ENCODE data around the gene ARIH2.

The ARIH2 gene

GRCh38 chr3:48928679-48929078 is 10.0 kb downstream of the ARIH2 start:
- in situ Hi-C loops (cut with HindIII; ENCODE audit: low sequenced_read_pairs): no loop called here

DNA sequence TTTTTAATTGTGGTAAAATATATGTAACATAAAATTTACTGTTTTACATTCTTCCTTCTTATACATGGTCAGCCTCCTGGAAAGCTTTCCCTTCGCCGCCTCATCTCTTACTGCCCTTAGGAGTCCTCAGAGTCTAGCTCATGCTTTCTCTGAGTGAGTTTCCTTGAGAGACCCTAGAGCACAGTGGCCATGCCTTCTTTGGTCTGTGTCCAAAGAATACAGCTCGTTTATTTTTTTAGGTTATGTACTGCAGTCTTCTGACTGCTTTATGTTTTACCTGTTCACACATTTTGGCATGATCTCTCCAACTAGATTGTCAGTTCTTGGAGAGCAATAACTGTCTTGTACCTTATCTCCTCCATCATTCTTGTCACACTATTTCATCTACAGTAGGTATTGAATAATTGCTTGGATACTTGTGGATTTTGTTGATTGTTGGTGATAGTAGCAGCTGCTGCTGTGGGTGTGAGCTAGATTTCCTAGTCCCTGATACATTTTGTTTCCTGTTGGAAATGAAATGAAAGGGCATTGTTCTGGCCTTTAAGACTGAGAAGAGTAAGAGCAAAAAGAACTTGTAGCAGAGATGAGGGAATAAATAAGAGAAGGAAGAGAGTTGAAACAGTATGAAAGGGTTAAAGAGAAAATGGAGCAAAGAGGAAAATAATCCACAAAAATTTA is 10.9 kb downstream of the ARIH2 start:
- in situ Hi-C loops (cut with HindIII; ENCODE audit: low sequenced_read_pairs): no loop called here

- in situ Hi-C loops (cut with HindIII; ENCODE audit: low sequenced_read_pairs): no loop called here
Measured at GRCh38 chr3:48930590-48930989, 11.9 kb downstream of the ARIH2 start.

DNA sequence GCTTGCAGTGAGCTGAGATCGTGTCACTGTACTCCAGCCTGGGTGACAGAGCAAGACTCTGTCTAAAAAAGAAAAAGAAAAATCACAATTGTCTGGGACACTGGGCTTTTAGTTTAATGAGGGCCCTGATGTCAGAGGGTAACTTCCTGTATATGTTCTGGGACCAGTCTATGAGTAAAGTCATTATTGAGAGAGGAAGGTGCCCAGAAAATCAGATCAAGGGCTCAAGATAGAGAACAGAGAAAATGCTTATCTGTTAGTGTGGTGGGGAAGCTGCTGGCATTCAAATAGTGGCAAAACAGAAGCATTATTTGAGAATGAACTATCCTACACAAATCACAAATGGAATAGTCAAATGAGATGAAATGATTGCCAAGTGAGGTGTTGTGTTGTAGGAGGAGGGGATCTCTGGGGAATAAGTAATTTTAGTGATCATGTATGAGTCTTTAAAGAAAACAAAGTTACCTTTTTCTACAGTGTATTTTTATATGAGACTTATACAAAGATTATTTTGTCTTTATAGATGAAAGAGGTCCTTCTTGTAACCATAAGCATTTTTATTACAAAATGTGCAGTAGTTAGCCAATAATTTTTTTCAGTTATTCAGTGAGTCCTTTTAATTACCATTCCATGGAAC is 13.4 kb downstream of the ARIH2 start:
- in situ Hi-C loops (cut with HindIII; ENCODE audit: low sequenced_read_pairs): no loop called here

- in situ Hi-C loops (cut with HindIII; ENCODE audit: low sequenced_read_pairs): no loop called here
Measured at GRCh38 chr3:48934333-48934991, 15.8 kb downstream of the ARIH2 start.

DNA sequence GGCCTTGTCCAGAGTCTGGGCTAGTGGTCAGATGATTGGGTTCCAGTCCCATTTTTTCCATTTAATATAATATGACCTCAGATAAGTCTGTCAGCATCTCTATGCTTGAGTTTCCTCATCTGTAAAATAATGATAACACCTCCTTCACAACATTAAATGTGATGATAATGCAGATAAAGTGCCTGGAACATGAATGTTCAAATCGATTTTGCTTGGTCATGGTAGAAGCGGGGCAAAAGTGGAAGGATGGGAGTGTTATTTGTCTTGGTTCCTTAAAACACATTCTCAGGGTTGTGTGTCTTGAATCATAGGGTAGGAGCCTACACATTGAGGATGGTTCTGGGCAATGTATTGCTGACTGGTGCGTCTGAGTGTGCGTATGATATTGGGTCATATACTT is 16.9 kb downstream of the ARIH2 start:
- in situ Hi-C loops (cut with HindIII; ENCODE audit: low sequenced_read_pairs): no loop called here

DNA sequence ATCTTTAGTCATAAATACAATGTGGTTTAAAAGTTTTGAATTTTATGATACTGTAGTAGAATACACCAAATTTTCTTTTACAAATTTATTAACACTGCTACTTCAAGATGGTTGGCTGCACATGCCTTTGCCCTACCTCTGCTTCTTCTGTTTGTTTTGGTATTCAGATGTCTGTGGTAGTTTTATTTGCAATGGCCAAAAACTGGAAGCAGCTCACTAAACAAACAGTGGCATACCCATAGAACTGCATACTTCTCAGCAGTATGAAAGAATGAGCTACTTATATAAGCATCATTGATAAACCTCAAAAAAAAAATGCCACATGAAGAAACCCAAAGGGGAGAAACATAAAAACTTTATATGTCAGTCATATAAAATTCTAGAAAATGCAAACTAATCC is 19.5 kb downstream of the ARIH2 start:
- in situ Hi-C loops (cut with HindIII; ENCODE audit: low sequenced_read_pairs): no loop called here

DNA sequence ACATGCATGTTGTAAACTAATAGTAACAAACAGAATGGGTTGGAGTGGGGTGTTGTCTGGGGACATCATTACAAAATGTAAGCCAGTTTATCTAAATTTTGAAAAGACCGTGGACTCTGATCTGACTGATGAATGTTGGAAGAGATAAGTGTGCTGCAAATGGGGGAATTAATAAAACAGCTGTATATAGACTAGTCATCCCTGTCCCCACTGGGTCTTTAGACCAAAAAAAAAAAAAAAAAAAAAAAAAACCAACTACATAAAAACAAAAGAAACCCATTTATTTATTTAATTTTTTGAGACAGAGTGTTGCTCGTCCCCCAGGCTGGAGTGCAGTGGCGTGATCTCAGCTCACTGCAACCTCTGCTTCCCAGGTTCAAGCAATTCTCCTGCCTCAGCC is 20.0 kb downstream of the ARIH2 start:
- in situ Hi-C loops (cut with HindIII; ENCODE audit: low sequenced_read_pairs): no loop called here

- in situ Hi-C loops (cut with HindIII; ENCODE audit: low sequenced_read_pairs): no loop called here
Measured at GRCh38 chr3:48945432-48945831, 26.8 kb downstream of the ARIH2 start.

DNA sequence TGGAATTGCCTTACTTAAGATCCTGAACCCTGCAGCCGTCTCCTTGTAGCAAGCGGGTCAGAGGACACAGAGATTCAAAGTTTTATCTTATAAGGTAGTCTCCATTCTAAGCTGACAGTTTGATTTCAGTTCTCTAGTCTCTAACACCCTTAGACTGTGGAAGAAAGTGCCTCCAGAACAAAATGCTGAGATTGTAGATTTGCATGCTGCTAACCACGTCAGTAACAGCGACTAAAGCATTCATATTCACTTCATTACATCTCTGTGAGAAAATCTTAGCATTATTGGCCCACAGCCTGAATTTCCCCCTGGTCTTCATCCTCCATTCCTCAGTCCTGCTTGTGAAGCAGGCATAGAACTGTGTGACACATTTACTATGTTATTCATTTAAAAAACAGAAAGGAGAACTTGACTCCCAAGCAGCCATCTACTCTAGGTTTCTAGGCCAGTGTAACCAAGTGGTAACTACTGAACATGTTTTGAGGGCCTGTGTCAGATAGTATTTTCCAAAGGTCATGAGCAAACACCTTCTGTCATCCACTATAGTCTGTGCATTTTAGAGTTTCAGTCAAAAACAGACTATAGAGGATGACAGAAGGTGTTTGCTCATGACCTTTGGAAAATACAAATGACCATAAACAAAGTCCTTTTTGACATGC is 27.4 kb downstream of the ARIH2 start:
- in situ Hi-C loops (cut with HindIII; ENCODE audit: low sequenced_read_pairs): no loop called here

DNA sequence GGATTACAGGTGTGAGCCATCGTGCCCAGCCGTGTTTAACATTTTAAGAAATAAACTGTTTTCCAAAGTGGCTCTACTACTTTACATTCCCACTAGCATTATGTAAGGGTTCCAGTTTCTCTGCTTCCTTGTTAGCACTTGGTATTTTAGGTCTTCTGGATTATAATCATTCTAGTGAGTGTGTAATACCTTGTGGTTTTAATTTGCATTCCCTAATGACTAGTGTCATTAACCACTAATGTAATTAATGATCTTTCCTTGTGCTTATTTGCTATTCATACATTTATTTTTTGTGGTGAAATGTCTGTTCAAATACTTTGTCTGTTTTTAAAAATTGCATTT is 30.7 kb downstream of the ARIH2 start:
- in situ Hi-C loops (cut with HindIII; ENCODE audit: low sequenced_read_pairs): no loop called here

DNA sequence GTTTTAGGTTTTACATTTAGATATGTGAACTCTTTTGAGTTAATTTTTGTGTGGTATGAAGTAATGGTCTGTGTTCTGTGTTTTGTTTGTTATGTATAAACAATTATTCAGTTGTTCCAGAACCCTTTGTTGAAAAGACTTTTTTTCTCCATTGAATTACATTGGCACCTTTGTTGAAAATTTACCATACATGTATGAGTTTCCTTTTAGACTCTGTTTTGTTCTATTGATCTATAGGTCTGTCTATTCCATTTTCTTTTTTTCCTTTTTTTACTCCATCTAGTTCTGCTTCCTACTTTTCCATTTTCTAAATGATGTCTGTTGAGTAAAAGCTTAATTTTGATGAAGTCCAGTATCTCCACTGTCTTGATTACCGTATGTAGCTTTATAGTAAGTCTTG is 31.4 kb downstream of the ARIH2 start:
- in situ Hi-C loops (cut with HindIII; ENCODE audit: low sequenced_read_pairs): no loop called here

DNA sequence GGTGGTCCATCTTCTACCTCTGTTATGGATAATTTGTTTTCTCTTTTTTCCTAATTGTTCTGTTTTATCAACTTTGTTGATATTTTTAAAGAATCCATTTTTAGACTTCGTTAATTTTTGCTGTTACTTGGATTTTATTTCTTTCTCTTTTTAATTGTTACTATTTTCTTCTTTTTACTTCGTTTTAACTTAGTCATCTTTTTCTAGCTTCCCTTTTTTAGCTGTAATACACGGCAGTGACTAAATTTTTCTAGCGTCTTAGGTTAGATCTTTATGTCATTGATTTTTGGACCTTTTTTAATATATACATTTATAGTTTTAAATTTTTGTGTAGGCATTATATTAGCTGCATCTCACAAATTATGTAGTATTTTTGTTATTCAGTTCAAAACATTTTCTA is 33.1 kb downstream of the ARIH2 start:
- in situ Hi-C loops (cut with HindIII; ENCODE audit: low sequenced_read_pairs): no loop called here

- in situ Hi-C loops (cut with HindIII; ENCODE audit: low sequenced_read_pairs): no loop called here
Measured at GRCh38 chr3:48952510-48953118, 34.0 kb downstream of the ARIH2 start.

GRCh38 chr3:48957006-48957705 is 38.5 kb downstream of the ARIH2 start:
- in situ Hi-C loops (cut with HindIII; ENCODE audit: low sequenced_read_pairs): no loop called here

- in situ Hi-C loops (cut with HindIII; ENCODE audit: low sequenced_read_pairs): no loop called here
Measured at GRCh38 chr3:48960841-48961413, 42.3 kb downstream of the ARIH2 start.

- in situ Hi-C loops (cut with HindIII; ENCODE audit: low sequenced_read_pairs): no loop called here
Measured at GRCh38 chr3:48962340-48962739, 43.7 kb downstream of the ARIH2 start.

DNA sequence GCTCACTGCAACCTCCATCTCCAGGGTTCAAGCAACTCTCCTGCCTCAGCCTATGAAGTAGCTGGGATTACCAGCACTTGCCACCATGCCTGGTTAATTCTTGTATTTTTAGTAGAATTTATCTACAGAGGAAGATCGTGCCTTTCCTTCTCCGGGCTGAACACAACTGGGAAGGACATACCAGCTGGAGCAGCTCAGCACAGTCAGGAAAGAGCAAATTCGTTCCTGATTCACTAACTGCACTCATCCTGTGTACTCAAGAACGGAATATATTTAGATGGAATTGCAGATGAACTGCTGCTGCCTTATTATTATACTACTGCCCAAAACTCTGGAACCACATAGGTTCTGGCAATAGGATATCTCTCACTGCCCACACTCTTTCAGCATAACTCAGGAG is 44.3 kb downstream of the ARIH2 start:
- in situ Hi-C loops (cut with HindIII; ENCODE audit: low sequenced_read_pairs): no loop called here

- in situ Hi-C loops (cut with HindIII; ENCODE audit: low sequenced_read_pairs): no loop called here
Measured at GRCh38 chr3:48963591-48963990, 44.9 kb downstream of the ARIH2 start.

- in situ Hi-C loops (cut with HindIII; ENCODE audit: low sequenced_read_pairs): no loop called here
Measured at GRCh38 chr3:48966367-48966766, 47.7 kb downstream of the ARIH2 start.

Measured in endothelial cell of hepatic sinusoid (primary cell).